AG09309 (cell line): ENCODE measurements around the gene CEBPE.

Source experiments
- DNase-seq: peaks from one replicate; pipeline ENCODE4 v3.0.0-alpha.2; 2010; ENCODE audit warnings: low read depth
- H3K4me3 ChIP-seq: 2 replicates; pipeline ENCODE4 v1.5.1; 2011; ENCODE audit warnings: mild to moderate bottlenecking, low read depth, low read length, moderate library complexity; ENCODE audit not compliant: control insufficient read depth
- TF ChIP-seq, protein P1 (sequence below): IDR thresholded peaks from 2 replicates; pipeline ENCODE4 v1.5.1; 2011; ENCODE audit warnings: mild to moderate bottlenecking, low read depth, low read length, inconsistent platforms; ENCODE audit not compliant: insufficient read depth, control insufficient read depth; ENCODE audit errors: missing control alignments

Gene CEBPE

DNA sequence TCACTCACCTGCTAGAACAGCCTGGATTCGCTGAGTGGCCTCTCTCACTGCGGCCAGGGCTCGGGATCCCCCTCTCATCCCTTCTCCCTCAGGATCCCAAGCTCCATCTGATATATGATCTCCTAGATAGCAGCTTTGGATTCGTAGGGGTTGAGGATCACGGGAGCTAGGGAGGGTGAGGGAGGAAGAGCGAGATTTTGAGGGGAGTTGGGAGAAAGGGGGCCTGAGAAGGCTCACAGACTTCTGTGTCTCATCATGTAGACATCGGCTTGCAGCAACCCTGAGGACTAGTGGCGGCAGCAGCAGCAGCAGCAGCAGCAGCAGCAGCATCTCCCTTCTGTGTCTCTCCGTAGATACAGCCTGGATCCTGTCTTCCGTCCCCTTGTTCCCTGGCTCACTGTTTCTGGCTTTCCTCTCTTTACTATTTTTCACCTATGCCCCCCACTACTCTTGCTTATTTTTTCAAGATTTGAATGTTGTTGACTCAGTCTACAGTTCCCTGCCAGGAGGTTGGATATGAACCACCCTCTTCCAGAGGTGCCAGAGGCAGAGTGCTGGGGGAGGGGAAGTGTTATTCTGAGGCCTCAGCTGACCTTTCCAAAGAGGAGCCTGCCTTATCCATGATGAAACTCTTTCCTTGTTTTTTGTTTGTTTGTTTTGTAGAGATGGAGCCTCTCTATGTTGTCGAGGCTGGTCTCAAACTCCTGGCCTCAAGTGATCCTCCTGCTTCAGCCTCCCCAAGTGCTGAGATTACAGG, 14.3 kb downstream of the CEBPE start, which contains the start of gene CIROP:
Gene CIROP, minus strand, starts transcription at position 399 of the 757 bp plus-strand sequence. Its CDS starts 69 bp downstream, at position 330.
- H3K4me3 ChIP-seq: no peak within 1 kb of the TSS
- TF ChIP-seq, protein P1, sequence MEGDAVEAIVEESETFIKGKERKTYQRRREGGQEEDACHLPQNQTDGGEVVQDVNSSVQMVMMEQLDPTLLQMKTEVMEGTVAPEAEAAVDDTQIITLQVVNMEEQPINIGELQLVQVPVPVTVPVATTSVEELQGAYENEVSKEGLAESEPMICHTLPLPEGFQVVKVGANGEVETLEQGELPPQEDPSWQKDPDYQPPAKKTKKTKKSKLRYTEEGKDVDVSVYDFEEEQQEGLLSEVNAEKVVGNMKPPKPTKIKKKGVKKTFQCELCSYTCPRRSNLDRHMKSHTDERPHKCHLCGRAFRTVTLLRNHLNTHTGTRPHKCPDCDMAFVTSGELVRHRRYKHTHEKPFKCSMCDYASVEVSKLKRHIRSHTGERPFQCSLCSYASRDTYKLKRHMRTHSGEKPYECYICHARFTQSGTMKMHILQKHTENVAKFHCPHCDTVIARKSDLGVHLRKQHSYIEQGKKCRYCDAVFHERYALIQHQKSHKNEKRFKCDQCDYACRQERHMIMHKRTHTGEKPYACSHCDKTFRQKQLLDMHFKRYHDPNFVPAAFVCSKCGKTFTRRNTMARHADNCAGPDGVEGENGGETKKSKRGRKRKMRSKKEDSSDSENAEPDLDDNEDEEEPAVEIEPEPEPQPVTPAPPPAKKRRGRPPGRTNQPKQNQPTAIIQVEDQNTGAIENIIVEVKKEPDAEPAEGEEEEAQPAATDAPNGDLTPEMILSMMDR: no peak
- DNase-seq: no peak

DNA sequence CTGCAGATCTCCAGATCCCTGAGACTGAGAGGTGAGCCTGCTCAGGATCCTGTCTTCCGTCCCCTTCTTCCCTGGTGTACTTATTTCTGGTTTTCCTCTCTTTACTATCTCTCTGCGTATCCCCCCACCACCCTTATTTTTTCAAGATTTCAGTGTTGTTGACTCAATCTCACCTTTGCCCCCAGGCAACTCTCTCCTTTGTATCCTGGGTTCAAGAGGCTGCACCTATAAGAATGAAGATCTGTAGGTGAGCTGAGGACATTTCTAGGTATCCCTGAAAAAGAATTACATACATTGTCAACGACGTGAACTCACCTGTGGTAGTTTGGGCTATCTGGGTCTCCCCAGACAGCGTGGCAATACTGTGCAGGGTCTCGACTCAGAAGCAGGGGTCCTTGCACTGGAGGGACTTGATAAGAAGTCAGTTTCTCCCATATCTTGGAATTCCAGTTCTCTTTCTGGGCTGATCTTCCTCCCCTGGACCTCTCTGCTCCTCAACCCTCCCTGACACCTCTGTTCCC, 14.9 kb downstream of the CEBPE start:
- DNase-seq: no peak
- H3K4me3 ChIP-seq: no peak overlapping the region
- TF ChIP-seq, protein P1: no peak

DNA sequence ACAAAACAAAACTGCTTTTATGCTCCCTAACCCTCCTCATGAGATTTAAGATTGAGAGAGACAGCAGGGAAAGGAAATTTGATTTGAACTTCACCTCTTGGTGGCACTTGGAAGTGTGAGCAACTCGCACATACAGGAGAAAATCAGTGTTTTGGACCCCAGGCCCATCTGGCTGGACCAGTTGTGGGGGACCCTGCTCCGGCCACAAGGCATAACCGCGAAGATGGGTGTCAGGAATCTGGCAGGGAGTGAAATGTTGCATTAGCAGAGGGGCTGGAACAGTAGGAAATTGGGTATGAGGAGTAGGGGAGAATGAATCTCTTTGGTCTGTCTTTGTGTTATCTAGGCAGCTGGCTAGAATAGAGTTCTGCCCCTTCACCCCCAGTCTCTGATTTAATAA, 15.5 kb downstream of the CEBPE start:
- H3K4me3 ChIP-seq: no peak overlapping the region

DNA sequence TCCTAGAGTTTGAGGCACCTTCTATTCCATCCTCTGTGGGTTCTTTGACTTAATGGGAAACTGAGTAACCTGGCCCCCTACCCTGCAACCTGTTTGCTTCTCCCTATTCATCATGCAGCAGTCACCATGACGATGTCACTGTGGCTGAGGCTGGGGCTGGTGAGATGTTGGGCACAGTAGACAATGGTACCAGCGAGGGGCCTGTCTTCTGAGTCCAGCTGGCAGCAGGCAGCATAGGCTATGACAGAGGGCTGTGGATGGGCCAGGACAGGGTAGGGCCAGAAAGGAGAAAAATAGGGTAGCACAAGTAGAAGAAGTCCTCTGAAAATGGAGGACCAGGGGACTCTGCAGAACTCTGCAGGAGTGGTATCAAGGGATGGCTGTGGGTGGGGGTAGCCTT, 16.3 kb downstream of the CEBPE start:
- no peak overlapping the region for H3K4me3 ChIP-seq
- TF ChIP-seq, protein P1: no peak
- no peak for DNase-seq

More for the DNA sequence above, 15.5 kb downstream of the CEBPE start:
- TF ChIP-seq, protein P1: no peak
- DNase-seq: no peak

DNA sequence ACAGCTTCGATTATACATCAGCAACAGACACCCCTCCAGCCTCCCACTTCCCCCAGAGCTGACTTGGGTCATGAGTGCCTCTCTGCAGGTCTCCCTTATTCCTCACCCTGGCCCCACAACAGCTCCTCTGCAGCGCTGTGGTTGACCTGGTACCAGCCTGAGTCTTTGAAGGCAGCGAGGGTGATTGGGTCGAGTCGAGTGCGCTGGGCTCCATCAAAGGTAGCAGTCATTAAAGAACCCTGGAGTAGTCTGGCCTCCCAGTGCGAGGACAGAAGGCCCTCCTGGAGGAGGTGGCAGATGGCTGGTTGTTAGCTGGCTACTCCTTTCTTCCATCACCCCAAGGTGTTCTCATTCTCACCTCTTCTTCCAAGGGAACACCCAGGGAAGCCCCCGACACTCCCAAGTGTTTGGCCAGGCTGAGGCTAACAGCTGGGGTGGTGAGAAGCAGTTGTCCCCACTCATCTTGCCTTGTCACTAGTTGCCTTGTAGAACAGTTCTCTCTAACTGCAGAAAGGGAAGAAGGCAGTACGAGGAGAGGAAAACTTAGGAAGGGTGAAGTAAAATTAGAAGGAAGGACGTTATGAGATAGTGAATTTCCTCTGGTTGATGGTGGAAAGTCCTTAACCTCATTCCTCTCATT, 16.9 kb downstream of the CEBPE start:
- no peak overlapping the region for H3K4me3 ChIP-seq
- DNase-seq: no peak
- TF ChIP-seq, protein P1: no peak

DNA sequence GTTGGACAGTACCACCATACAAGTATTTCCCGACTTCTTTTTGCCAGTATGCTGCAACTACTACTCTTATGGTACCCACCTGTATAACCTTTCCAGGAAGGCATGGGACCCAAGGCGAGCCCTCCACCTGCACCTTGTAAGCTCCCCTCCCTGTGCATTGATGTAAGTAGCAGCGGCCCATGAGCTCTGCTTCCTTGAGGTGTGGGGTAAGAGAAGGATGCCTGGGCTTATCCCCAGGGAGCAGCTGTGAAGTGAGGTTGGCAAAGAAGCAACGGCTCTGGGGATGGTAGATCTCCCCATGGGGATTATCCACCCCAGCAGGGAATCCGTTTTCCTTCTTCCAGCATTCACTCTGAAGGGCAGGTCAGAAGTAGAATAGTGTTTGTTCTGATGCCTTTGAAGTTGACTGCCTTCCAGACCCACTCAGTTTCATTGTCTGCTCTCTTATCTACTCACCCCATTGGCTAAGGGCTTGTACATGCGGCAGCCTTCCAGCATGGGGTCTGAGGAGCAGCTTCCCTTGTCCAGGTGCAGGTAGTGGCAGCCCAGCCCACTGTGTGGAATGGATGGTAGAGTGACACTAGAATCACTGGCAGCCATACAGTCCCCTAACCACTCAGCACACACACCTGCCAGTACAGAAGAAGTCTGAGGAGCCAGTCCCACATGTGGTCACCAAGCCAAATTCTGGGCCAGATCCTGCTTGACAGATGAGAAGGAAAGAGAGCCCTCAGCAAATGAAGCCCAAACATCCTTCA, 17.7 kb downstream of the CEBPE start:
- no peak for DNase-seq
- TF ChIP-seq, protein P1: no peak
- H3K4me3 ChIP-seq: no peak overlapping the region
